ENCODE results near the gene MRPL28.
"Not testable (repeated sequence)": the region's sequence is repeated elsewhere in the genome, so short reads cannot be mapped to it uniquely, and the experiment has no call there.

DNA sequence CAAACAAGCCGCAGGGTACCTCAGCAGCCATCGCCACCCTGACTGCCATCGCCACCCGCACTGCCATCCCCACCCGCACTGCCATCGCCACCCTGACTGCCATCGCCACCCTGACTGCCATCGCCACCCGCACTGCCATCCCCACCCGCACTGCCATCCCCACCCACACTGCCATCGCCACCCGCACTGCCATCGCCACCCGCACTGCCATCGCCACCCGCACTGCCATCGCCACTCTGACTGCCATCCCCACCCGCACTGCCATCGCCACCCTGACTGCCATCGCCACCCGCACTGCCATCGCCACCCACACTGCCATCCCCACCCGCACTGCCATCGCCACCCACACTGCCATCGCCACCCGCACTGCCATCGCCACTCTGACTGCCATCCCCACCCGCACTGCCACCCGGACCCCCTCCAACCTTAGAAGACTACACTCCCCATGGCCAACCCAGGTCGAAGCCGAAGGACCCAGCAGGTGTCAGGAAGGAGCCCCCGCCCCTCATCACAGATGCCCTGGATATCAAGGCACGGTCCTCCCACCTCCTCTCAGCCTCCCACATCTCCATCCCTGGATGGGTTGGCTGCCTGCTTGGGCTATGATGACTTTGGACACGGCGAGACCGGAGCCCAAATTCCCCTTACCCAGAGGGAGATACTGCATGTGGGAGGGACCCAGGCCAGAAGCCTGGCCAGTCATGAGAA, 7.9 kb upstream of the MRPL28 start:
- TF ChIP-seq, protein P1, sequence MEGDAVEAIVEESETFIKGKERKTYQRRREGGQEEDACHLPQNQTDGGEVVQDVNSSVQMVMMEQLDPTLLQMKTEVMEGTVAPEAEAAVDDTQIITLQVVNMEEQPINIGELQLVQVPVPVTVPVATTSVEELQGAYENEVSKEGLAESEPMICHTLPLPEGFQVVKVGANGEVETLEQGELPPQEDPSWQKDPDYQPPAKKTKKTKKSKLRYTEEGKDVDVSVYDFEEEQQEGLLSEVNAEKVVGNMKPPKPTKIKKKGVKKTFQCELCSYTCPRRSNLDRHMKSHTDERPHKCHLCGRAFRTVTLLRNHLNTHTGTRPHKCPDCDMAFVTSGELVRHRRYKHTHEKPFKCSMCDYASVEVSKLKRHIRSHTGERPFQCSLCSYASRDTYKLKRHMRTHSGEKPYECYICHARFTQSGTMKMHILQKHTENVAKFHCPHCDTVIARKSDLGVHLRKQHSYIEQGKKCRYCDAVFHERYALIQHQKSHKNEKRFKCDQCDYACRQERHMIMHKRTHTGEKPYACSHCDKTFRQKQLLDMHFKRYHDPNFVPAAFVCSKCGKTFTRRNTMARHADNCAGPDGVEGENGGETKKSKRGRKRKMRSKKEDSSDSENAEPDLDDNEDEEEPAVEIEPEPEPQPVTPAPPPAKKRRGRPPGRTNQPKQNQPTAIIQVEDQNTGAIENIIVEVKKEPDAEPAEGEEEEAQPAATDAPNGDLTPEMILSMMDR (IDR thresholded peaks at IDR 0.05), result not testable (repeated sequence)
- TF ChIP-seq POLR2A (IDR thresholded peaks at IDR 0.05), result not testable (repeated sequence)
